Sigmoid colon (tissue), 7 donors: Measurements from ENCODE around the gene MRPL53. TPM values are rescaled to one million over a fixed set of nuclear protein-coding genes. Genes with fewer than 3 reads are reported as not detected.

ENCODE experiments used
- DNase-seq: peaks from one replicate; pipeline ENCODE4 v3.0.0-alpha.2; 2019
- H3K27ac ChIP-seq, 4 donors: fragments of 200-600 bp; sonication (generic); one replicate each; pipeline ENCODE4 v1.5.1; 2016 to 2019; ENCODE audit warnings: mild to moderate bottlenecking in 1 of 4
- H3K27me3 ChIP-seq, 3 donors: fragments of 200-600 bp; sonication (generic); one replicate each; pipeline ENCODE4 v1.5.1; 2019; ENCODE audit warnings: mild to moderate bottlenecking in 1 of 3
- H3K36me3 ChIP-seq, 4 donors: fragments of 200-600 bp; sonication (generic); one replicate each; pipeline ENCODE4 v1.5.1; 2016 to 2019
- H3K4me1 ChIP-seq, 4 donors: fragments of 200-600 bp; sonication (generic); one replicate each; pipeline ENCODE4 v1.5.1; 2017 to 2019
- H3K4me3 ChIP-seq, 4 donors: fragments of 200-600 bp; sonication (generic); one replicate each; pipeline ENCODE4 v1.5.1; 2017 to 2019; ENCODE audit warnings: mild to moderate bottlenecking in 2 of 4, moderate library complexity in 1 of 4
- H3K9me3 ChIP-seq, 4 donors: fragments of 200-600 bp in 3 of 4; sonication (generic) in 3 of 4; one replicate each; pipeline versions ENCODE4 v1.5.1 to v1.6.1; 2013 to 2019
- EP300 ChIP-seq, 4 donors: sonication (generic); formaldehyde crosslinking; IDR thresholded peaks; one replicate each; pipeline ENCODE4 v1.6.1; 2017; ENCODE audit warnings: antibody characterized with exemption in 4 of 4
- POLR2A ChIP-seq, 2 donors: fragments of 450-650 bp; IDR thresholded peaks; one replicate each; pipeline ENCODE4 v1.6.1; 2016; ENCODE audit warnings: antibody characterized with exemption in 2 of 2, mild to moderate bottlenecking in 2 of 2, moderate library complexity in 2 of 2
- POLR2AphosphoS5 ChIP-seq, 4 donors: sonication (generic); formaldehyde crosslinking; IDR thresholded peaks; one replicate each; pipeline ENCODE4 v1.6.1; 2017; ENCODE audit warnings: antibody characterized with exemption in 4 of 4
- WGBS, 2 donors: extraction: QIAGEN DNeasy Blood & Tissue Kit; methylation state at CpG; one replicate each; pipeline ENCODE4 v1.1.7; 2013; 5-methylcytosine and 5-hydroxymethylcytosine counted together
- intact Hi-C: fragments of 100-400 bp; cut with DNase I; formaldehyde crosslinking; loops from one replicate; pipeline ENCODE4 v1.15.1; 2023
- polyA plus RNA-seq, 3 donors: library from polyadenylated mRNA; stranded (reverse); fragments of 200-250 nt; gene quantifications; one replicate each; pipeline ENCODE4 v1.2.3, GENCODE V29; 2013
- total RNA-seq, 4 donors: library from RNA; depleted of rRNA; stranded (reverse); fragments of >200 nt; gene quantifications; one replicate each; pipeline ENCODE4 v1.1.0, GENCODE V29; 2016
- TF ChIP-seq, protein P1 (sequence below), 4 experiments: fragments of 450-650 bp in 3 of 4; fragments of 200-600 bp in 1 of 4; IDR thresholded peaks; one replicate each; pipeline ENCODE4 v1.5.1; 2016 to 2019; ENCODE audit warnings: antibody characterized with exemption in 4 of 4, mild to moderate bottlenecking in 3 of 4, moderate library complexity in 2 of 4
- donor health status: healthy with polysubstance abuse.
- donor health status: Bipolar disorder and iron deficiency.
- donor health status: healthy.

Gene MRPL53
- total and polyA plus RNA-seq, 7 donors: 10.2 to 77.1 (median 59.7) TPM

DNA sequence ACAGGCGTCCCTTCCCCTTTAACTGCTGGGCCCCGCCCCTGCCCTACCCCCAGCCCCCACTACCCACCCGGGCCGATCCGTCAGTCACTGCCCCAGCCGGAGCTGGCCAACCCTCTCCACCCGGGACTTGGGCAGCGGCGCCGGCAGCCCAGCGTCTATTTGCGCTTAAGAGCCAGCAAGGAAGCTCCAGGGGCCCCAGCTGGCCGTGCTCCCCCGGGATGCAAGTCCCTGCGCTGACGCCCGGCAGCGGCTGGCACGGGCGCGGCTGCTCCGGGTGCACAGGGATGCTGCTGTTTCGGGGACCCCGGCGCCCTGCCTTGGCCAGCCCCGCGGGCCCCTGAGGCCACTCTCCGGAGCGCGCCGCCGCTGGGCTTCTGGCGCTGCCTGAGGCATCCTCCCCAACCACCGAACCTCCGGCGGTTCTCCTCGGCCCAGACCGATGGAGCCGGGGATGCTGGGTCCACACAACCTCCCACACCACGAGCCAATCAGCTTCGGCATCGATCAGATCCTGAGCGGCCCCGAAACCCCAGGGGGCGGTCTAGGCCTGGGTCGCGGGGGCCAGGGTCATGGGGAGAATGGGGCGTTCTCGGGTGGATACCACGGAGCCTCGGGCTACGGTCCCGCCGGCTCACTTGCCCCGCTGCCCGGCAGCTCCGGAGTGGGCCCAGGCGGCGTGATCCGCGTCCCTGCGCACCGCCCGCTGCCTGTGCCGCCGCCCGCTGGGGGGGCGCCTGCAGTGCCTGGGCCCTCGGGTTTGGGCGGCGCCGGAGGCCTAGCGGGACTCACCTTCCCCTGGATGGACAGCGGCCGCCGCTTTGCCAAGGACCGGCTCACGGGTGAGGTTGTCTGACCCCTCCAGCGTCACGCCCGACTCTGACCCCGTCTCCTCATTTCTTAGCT, 42.1 kb upstream of the MRPL53 start, which contains the start of gene TLX2:
Gene TLX2, plus strand, starts transcription at position 83 of the 903 bp plus-strand sequence. Its CDS starts 357 bp downstream, at position 440.
- DNase-seq: peak; percentile 54
- Histone ChIP-seq H3K27me3 (peaks cover 51 to 100% (median 97%) of the 10 kb centered on the region in 3 donors), H3K9me3 (no peaks in the 10 kb centered on the region), H3K27ac (no peak within 1 kb of the TSS), H3K4me3 (peak within 1 kb of the TSS in 1 of 4 donors; percentile 8), H3K36me3 (no peaks in the 10 kb centered on the region), H3K4me1 (peaks cover 0 to 36% (median 29%) of the 10 kb centered on the region in 4 donors)
- 3 to 4% methylated on average over 82 of the region's 82 CpGs for WGBS, 2 donors
- intact Hi-C loops: no loop called here
- TF ChIP-seq EP300 (IDR thresholded peaks at IDR 0.05): no peak
- TF ChIP-seq, protein P1, sequence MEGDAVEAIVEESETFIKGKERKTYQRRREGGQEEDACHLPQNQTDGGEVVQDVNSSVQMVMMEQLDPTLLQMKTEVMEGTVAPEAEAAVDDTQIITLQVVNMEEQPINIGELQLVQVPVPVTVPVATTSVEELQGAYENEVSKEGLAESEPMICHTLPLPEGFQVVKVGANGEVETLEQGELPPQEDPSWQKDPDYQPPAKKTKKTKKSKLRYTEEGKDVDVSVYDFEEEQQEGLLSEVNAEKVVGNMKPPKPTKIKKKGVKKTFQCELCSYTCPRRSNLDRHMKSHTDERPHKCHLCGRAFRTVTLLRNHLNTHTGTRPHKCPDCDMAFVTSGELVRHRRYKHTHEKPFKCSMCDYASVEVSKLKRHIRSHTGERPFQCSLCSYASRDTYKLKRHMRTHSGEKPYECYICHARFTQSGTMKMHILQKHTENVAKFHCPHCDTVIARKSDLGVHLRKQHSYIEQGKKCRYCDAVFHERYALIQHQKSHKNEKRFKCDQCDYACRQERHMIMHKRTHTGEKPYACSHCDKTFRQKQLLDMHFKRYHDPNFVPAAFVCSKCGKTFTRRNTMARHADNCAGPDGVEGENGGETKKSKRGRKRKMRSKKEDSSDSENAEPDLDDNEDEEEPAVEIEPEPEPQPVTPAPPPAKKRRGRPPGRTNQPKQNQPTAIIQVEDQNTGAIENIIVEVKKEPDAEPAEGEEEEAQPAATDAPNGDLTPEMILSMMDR (IDR thresholded peaks at IDR 0.05): no peak
- TF ChIP-seq POLR2AphosphoS5 (IDR thresholded peaks at IDR 0.05): no peak
- no peak for TF ChIP-seq POLR2A (IDR thresholded peaks at IDR 0.05)

DNA sequence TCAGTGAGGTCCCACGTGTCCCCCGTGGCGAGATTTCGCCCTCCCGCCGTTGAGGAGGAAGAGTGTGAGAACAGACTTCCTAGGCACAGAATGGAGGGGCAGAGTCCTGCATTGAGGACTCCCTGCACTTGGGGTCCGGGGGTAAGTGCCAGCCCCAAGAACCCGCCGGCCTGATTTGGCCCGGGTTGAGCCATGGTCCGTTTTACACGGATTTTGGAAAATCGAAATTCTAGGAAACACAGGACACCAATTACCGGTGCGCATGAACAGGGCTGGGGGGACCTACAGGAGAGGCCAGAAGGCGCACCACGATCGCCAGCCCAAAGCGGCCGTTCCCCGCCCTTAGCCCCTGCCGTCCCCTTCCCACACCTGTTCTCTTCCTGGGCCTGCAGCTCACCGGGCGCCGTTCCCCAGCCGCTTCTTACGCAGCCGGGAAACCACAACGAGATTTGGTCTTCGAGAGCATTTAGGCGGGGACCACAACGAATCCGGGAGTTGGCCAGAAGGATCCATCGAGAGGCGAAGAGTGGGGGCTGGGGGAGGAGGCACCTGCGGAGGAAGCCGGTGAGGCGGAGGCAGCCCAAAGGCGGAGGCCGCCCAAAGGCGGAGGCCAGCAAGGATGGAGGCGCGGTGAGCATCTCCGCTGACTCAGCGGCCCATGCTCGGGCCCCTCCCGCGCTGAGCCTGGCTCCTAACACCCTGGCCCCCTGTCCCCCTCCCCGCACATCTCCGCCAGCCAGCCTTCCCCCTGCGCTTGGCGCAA, 41.3 kb upstream of the MRPL53 start:
- peaks cover 50 to 94% (median 90%) of the 10 kb centered on the region in 3 donors for H3K27me3 ChIP-seq
- H3K4me3 ChIP-seq: peak overlapping the region in 1 of 4 donors; percentile 8
- intact Hi-C loops: no loop called here
- H3K36me3 ChIP-seq: no peaks in the 10 kb centered on the region
- TF ChIP-seq EP300 (IDR thresholded peaks at IDR 0.05) (no peak), POLR2AphosphoS5 (IDR thresholded peaks at IDR 0.05) (peak; percentile 40 to 87 (median 72)), POLR2A (IDR thresholded peaks at IDR 0.05) (no peak)
- TF ChIP-seq, protein P1 (IDR thresholded peaks at IDR 0.05): no peak
- DNase-seq: peak; percentile 60
- no peaks in the 10 kb centered on the region for H3K9me3 ChIP-seq
- H3K27ac ChIP-seq: no peak overlapping the region
- WGBS, 2 donors: 5 to 7% methylated on average over 52 of the region's 52 CpGs
- H3K4me1 ChIP-seq: peaks cover 0 to 36% (median 29%) of the 10 kb centered on the region in 4 donors

DNA sequence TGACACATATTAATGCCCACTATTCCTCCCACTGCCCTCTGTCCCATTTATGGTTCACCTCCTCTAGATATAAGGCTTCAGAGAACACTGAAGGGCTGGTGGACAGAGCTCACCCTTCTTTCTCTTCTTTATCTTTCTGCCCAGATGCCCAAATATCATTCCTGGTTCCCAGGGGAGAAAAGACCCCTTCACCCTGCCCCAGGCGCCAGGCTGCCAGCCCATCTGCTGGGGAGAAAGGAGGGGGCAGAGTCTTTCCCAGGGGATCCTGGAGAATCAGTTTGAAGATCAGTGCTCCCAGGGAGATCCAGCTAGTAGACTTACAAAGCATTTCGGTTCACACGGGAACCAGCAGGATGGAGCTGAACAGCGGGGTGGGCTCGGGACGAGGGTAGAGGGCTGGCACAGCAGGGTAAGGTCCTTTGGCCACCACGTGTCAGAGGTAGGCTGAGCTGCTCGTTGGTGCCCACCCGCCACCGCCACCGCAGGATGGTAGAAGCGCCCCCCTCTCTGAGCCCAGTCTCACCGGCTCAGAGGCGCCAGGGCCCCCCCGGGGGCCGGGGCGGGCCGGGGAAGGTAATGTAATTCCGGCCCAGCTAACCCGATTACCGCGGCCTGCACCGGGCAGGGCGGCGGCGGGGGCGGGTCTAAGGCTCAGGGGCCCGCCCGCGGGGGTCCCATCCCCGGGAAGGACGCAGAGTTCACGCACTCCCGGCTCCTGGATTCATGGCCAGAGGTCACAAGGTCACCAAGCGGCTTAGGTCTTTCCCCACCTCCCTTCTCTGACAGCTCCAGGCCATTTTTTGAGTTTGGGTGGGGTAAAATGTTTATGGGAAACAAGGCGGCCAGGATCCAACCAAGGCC, 40.5 kb upstream of the MRPL53 start:
- Histone ChIP-seq H3K9me3 (no peaks in the 10 kb centered on the region), H3K4me3 (no peak overlapping the region), H3K4me1 (peaks cover 0 to 40% (median 34%) of the 10 kb centered on the region in 4 donors), H3K27ac (no peak overlapping the region), H3K36me3 (no peaks in the 10 kb centered on the region), H3K27me3 (peaks cover 49 to 86% (median 82%) of the 10 kb centered on the region in 3 donors)
- WGBS, 2 donors: 7% methylated on average over 36 of the region's 36 CpGs
- DNase-seq: peak; percentile 46
- intact Hi-C loops: no loop called here
- TF ChIP-seq EP300 (IDR thresholded peaks at IDR 0.05): no peak
- no peak for TF ChIP-seq POLR2AphosphoS5 (IDR thresholded peaks at IDR 0.05)
- no peak for TF ChIP-seq POLR2A (IDR thresholded peaks at IDR 0.05)
- TF ChIP-seq, protein P1 (IDR thresholded peaks at IDR 0.05): no peak
